HK-2 (cell line): ENCODE measurements around the gene PHIP.

Experiments used
- DNase-seq: peaks from one replicate; pipeline ENCODE4 v3.0.0-alpha.2; 2018; ENCODE audit not compliant: unreplicated experiment

The PHIP gene

GRCh38 chr6:79009819-79010218, 68.2 kb downstream of the PHIP start:
- DNase-seq = no peak

GRCh38 chr6:79005497-79005896, 72.6 kb downstream of the PHIP start:
- no peak for DNase-seq

GRCh38 chr6:79005024-79005423, 73.0 kb downstream of the PHIP start:
- no peak for DNase-seq

GRCh38 chr6:79004239-79004638, 73.8 kb downstream of the PHIP start:
- no peak for DNase-seq

GRCh38 chr6:79001415-79001814, 76.6 kb downstream of the PHIP start:
- DNase-seq = no peak

GRCh38 chr6:78999737-79000136, 78.3 kb downstream of the PHIP start:
- DNase-seq = no peak

- DNase-seq = no peak
These were observed 82.1 kb downstream of the PHIP start for GRCh38 chr6:78995946-78996345.

- no peak for DNase-seq
These were observed 82.7 kb downstream of the PHIP start for GRCh38 chr6:78995346-78995745.

GRCh38 chr6:78993955-78994354, 84.1 kb downstream of the PHIP start:
- no peak for DNase-seq

- no peak for DNase-seq
These were observed 88.9 kb downstream of the PHIP start for GRCh38 chr6:78989191-78989590.

GRCh38 chr6:78986161-78986560, 91.9 kb downstream of the PHIP start:
- no peak for DNase-seq

- no peak for DNase-seq
These were observed 93.7 kb downstream of the PHIP start for GRCh38 chr6:78984225-78984950.

GRCh38 chr6:78967191-78967590, 110.9 kb downstream of the PHIP start:
- no peak for DNase-seq

- DNase-seq = no peak
These were observed 111.5 kb downstream of the PHIP start for GRCh38 chr6:78966542-78966941.

- no peak for DNase-seq
These were observed 115.6 kb downstream of the PHIP start for GRCh38 chr6:78962448-78962847.

GRCh38 chr6:78954740-78955139, 123.3 kb downstream of the PHIP start:
- no peak for DNase-seq

GRCh38 chr6:78953798-78954197, 124.3 kb downstream of the PHIP start:
- no peak for DNase-seq

- DNase-seq = no peak
These were observed 125.7 kb downstream of the PHIP start for GRCh38 chr6:78952362-78952761.

- DNase-seq = no peak
These were observed 129.3 kb downstream of the PHIP start for GRCh38 chr6:78948785-78949184.

GRCh38 chr6:78947962-78948361, 130.1 kb downstream of the PHIP start:
- DNase-seq = no peak

GRCh38 chr6:78947529-78947928, 130.5 kb downstream of the PHIP start:
- no peak for DNase-seq

- DNase-seq = no peak
These were observed 135.6 kb downstream of the PHIP start for GRCh38 chr6:78942446-78942845.

GRCh38 chr6:78936515-78936914, 141.5 kb downstream of the PHIP start:
- no peak for DNase-seq

- no peak for DNase-seq
These were observed 142.5 kb downstream of the PHIP start for GRCh38 chr6:78935553-78935952.
